GM18499 (cell line): ENCODE data around the gene MYO3B.
"Not testable (repeated sequence)": the region's sequence is repeated elsewhere in the genome, so short reads cannot be mapped to it uniquely, and the experiment has no call there.

Source experiments
- ATAC-seq: cut with Tn5 transposase; IDR thresholded peaks from one replicate; pipeline ENCODE4 v1.9.1; 2021; ENCODE audit warnings: moderate number of reproducible peaks; ENCODE audit not compliant: insufficient read depth, unreplicated experiment

The MYO3B gene

DNA sequence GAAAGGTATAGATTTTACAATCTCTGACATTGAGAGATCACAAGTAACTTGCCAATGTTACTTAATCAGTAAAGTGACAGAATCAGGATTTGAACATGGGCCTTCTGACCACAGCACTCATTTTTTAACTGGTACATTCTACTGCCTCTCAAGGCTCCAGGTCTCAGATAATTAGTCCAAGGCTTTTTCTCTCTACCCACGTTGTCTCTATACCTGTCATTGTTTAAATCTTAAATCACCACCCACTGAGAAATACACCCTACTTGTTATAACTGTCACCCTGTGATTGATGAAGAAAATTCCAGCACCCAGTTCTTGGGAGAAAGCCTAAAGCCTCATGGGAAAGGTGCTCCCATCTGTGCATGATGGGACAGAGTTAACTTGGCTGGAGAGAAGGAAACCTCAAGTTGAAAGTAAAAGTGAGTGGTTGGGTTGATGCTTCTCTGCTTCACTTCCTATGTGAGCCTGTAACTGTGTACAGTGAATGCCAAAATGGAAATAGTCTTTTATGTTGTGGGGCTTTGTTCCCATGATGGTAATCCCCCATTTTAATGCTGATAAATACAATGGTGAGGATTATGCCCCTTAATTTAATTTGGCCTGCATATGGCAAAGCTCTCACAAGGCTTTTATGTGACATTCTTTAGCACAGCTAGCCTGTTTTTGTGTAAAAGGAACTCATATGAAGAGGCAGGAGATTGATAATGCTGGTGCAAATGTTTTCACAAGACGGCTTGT is 347.1 kb downstream of the MYO3B start:
- ATAC-seq = no peak

DNA sequence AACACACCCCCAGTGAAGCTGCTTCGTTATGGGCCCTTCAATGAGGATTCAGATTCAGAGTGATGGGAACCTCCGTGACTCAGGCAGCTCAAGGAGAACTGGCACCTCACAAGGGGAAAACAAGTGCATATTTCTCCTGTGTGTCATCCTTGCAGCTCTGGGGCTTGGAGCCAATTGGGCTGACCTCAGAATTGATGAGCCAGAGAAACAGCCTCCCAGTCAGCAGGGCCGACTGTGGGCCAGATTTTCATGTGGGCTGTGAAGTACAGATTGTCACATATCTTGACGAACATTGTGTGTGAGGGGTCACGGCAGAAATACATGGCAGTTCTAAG is 347.6 kb downstream of the MYO3B start:
- ATAC-seq = no peak

DNA sequence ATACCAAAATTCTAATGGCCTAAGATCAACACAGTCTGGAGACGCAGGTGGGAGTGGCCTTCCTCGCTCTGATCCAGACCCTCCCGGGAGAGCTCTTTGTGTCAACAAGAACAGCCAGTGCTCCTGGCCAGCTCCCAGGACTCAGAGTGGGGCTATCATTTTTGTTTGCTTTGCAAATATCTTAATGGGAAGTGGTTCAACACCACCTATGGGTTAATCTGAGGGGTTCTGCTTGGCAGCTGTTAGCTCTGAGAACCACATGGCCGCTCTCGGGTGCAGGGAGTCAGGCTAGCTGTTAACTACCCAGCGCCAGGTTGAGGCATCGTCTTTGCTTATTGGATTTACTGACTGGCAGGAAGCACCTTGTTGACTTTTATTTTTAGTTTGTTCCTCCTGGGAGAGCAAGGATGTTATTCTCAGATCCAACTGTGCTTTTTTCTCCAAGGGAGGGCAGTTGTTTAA is 352.4 kb downstream of the MYO3B start:
- no peak for ATAC-seq

DNA sequence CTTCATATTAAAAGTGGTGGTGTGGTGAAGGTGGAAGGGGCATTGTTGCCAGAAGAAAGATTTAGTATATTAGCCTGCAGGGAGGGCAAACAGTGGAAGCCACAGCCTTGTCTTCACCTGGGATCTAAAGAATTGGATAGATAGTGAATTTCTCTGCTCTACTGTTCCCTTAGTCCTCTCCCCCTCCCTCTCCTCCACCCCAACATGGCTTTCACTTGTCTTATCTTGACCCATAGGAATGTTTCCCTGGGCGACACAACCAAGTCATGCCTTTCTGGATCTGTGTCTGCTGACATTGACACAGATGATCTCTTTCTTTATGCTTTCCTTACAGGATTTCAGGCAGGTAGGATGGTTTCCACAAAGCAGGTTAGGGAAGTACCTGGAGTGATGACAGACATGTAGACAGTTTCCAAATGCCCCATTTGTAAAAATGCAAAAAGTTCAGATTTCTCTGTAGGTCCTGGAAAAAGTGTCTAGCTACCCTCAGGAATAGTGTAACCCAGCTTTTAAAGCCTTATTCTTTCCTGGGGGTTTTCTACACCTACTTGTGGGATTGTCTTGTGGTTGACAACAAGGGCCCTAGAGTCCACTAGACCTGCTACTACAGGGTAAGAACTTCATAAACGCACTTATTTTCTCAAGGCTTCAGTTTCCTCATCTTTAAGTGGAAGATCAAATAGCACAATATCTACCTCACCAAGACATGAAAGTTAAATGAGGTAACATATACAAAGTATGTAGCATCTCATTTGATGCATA is 353.0 kb downstream of the MYO3B start:
- no peak for ATAC-seq

DNA sequence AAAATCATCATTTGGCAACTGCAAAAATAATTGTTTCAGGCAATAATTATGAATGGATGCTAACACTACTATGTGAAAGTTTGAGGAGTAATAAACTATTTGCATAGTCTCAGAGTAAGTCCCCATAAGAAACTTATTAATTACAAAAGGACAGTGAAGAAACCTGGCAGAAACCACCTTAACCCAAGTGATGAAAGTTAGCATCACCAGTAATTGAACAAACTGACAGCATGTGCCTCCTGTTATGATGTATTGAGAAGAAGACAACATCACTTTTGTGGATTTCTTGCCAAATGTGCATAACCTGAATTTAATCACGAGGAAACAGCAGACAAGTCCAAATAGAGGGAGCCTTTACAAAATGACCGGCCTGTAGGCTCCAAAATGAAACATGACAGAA is 353.9 kb downstream of the MYO3B start:
- ATAC-seq = no peak

DNA sequence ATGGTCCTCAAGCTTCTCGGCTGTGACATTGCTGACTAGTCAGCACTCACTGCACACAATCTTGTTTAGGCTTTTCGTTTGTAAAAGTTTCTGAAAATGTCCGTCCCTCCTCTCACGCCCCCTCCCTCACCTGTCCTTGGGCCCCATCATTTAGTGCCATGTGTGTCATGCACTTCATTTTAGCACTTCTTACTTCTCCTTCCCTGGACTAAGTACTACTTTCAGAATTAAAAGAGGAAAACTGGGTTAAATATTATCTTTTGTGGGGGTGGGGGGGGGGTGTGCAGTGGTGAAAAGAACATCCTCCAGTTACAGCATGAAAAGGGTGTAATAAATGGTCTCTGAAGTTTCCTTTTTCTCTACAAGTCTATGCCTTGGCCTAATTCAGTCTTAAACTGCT is 355.2 kb downstream of the MYO3B start:
- no peak for ATAC-seq

DNA sequence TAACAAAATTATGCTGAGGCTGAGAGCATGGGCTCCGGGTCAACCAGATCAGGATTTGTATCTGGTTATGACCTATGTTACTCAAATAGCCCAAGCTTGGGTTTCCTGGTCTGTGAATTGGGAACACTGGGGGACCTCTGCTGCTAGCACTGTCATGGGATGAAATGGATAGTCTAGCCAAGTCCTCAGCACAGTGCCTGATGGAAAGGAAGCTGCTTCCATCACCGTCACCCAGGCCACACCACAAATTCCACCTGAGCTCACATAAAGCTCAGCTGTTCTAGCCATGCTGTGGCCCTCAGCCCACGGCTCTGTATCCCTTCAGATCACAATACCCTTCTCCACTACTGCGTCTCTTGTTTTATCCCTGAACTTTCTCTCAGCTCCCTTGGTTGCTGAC is 357.6 kb downstream of the MYO3B start:
- ATAC-seq = no peak

DNA sequence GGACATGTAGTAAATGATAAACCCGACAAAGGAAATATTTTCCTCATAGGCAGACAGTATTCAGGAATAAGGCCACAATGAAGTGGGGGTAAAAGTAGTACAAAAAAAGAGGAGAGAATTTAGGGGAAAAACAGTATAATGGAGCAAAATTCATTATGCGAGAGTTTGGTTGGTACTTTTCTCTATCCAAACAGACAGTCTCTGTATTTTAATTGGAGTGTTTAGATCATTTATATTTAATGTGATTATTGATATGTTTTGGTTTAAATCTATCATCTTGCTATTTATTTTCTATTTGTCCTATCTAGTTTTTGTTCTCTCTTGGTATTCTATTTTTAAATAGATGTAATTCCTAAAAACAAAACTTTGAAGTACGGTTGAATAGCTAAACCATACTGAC is 366.9 kb downstream of the MYO3B start:
- no peak for ATAC-seq

DNA sequence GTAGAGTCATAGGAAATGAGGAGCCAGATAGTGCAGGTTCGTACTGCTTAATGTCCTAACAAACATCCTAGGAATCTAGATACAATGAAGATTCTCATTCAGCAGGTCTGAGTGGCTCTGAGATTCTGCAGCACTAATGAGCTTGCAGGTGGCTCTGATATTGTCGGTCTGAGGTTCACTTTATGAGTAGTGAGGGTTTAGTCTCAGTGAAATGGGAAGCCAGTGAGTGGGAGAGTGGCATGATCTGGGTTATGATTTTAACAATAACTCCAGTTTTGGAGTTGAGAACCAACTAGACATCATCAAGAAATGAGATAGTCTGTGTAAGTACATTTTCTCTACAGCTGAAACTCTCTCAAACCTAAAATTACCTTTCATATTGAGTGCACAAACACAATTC is 370.4 kb downstream of the MYO3B start:
- no peak for ATAC-seq

DNA sequence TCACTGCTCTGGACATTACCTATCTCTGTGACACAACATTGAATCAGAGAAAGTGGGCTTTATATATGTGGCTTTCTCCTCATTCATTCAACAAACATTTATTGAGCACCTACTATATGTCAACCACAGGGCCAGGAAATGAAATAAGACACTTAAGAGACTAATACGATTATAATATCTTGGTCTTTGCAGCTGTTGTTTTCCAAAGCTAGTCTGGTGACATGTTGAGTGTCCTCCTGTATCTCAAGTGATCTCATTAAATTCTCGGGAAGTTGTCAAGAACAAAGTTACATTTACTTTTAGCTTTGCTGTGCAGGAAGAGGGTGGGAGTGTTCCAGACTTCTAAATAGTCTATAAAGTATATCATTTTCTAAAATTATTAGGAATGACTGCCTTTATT is 372.6 kb downstream of the MYO3B start:
- ATAC-seq = no peak

DNA sequence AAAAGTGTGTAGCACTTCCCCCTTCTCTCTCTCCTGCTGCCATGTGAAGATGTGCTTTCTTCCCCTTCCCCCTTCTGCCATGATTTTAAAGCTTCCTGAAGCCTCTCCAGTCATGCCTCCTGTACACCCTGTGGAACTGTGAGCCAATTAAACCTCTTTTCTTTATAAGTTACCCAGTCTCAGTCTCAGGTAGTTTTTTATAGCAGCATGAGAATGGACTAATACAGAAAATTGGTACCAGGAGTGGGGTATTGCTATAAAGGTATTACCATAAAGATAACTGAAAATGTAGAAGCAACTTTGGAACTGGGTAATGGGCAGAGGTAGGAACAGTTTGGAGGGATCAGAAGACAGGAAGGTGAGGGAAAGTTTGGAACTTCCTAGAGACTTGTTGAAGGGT is 374.0 kb downstream of the MYO3B start:
- not testable (repeated sequence) for ATAC-seq

DNA sequence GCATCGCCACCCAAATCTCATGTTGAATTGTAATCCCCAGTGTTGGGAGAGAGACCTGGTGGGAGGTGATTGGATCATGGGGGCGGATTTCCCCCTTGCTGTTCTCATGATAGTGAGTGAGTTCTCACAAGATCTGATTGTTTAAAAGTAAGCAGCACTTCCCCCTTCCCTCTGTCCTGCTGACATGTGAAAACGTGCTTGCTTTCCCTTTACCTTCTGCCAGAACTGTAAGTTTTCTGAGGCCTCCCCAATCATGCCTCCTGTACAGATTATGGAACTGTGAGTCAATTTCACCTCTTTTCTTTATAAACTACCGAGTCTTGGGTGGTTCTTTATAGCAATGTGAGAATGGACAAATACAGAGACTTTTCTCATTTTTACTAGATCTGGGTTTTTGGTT is 375.8 kb downstream of the MYO3B start:
- no peak for ATAC-seq

DNA sequence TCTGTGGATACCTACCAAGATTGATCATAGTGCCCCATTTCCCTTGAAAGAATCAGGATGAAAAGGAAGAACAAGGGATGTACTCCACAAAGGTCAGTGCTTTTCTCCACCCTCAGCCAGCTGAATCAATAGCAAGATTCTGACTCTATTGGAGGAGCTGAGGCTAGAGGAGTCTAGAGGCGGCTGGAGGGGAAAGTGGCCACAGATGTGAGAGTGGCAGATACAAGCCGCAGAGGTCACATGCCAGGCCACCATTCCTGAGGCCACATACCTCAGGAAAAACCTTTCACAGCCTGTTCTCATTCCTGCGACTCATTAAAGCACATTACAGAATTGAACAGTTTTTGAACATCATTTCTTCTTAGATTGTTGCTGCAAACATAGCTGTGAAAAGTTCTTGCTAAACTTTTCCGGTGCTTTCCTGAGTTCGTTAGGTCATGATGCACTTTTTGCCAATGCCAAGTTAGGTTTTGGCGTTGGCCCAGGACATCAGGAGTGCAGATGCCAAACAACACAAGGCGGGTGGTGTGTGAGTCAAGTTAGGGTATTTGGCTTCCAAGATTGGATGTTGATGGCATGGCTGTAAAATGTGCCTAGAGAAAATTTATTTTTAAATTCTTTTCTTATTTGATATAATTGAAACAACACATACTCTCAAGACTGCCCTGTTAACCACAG is 376.5 kb downstream of the MYO3B start:
- ATAC-seq = no peak

DNA sequence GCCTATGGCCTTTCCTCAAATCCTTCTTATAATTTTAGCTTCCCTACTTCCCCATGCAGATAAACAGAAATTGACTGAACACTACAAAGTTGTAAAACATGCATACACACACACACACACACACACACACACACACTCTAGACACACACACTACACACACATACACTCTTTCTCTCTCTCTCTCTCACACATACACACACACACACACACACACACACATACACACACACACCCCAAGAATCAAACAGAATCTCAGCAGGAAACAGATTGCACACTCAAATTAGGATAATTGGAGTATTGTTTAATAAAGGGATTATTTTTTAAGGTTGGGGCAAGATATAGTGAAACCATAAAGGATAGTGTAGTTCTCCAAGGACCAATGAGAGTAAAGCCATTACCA is 385.0 kb downstream of the MYO3B start:
- ATAC-seq = no peak

DNA sequence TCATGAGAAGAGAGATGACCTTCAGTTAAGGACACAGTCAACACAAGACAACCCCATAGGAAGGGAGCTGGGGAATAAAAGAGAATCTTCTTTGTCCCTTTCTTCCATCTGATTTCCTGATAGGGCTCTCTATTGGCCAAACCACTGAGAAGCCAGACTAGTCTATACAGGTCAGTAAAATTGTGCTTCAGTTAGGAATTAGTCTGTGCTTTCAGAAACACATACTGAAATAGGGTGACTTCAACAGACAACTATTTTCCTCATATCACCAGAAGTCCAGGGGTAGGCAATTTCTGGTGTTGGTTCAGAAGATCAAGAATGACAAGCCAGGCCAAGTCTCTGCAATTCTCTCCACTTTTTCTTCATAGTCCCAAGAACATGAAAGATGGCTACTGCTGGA is 385.5 kb downstream of the MYO3B start:
- no peak for ATAC-seq

DNA sequence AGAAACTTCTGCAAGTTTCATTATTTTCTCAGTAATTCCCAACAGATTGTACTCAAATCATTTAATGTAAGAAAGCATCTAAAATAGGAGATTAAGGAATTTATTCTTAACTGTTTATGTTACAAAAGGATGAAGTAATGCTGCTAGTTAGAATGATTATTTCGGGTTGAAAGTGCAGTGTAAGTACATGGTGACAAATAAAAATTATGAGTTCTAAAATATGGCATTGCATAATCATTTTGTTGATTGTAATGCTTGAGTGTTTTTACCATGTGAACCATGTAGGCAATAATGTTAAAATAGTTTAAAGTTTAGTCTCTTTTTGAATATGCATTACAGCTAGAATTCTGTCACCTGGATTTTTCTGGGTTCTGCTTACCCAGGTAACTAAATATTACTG is 388.2 kb downstream of the MYO3B start:
- no peak for ATAC-seq

DNA sequence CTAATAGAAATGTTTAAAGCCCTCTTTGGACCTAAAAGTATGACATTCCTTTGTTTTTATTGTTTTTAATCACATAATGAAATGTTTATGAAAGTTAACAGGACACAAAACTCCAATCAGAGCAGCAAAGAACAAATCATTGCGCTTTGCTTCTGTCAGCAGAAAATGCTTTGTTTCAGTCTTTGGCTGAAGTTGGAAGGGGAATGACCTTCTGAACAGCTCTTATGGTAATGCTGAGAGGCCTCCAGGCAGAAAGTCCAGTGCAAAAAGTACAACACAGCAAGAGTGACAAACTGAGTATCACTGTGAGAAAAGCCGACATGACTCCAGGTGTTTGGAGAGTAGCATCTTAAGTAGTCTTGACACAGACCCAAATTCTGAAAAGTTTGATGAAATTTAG is 389.5 kb downstream of the MYO3B start:
- ATAC-seq = no peak

DNA sequence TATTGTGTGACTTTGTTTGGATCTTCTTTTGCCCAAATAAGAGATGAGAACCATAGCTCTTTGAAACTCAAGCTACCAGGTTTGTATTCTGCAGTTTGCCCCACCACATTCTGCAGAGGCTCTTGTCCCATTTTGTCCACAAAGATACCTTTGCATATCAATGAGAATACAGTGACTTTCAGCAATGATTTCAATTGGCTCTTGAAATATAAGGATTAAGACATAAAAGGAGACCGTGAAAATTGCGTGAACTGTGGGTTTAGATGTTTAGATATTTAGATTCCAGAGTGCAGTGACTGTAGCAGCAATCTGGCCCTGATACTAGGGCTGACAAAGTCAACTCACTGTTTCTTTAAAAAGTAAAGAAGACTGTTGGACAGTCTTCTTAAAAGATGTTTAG is 390.6 kb downstream of the MYO3B start:
- ATAC-seq = no peak

DNA sequence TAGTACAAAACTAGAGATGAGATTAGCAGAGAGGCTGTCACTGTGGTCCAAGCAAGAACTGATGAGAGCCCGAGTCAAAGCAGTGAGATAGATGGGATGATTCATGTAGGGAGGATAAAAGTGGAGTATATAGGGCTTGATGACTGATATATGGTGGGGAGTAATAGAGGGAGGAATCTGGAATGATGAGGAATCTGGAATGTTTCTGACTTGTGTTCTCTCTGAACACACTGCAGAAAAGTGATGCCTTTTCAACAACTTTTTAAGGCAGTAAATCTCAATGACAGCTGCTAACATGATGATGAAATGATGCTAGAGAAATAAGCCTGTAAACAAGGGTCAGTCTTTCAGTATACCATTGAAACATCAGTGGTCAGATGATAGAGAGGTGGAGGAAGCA is 393.7 kb downstream of the MYO3B start:
- no peak for ATAC-seq

DNA sequence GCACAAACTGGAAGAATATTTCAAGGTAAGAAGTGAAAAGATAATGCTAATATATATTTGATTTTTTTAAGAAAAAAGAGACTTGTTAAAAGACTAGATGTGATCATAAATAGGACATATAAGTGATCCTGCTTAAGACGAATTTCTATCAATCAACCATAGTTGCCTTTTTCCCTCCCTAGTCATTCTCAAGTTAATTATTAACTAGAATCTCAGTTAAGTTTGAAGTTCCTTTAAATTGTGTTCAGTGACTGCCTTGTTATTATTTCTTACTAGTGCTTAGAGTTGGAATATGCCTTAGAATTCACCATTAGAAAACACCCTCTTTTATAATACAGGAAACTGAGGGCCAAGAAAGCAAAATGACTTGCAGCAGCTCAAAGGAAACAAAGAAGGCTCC is 395.7 kb downstream of the MYO3B start:
- ATAC-seq = no peak

DNA sequence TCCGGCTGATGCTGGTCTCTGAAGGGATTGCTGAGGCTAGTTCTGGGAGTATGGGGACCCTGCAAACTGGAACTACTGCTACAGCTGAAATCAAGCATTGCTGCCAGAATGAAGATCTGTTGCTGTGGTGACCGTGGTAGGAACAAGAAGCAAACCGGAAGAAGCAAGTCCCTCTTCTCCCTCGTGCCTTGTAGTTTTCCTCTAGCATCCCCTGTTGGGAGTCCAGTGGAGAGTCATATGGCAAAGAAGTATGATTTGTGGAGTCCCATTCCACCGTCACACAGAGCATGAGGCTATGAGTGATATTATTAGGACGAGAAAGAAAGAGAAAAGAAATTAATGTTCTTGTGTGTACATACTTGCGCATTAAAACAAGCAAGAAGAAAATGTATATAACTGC is 398.3 kb downstream of the MYO3B start:
- no peak for ATAC-seq

DNA sequence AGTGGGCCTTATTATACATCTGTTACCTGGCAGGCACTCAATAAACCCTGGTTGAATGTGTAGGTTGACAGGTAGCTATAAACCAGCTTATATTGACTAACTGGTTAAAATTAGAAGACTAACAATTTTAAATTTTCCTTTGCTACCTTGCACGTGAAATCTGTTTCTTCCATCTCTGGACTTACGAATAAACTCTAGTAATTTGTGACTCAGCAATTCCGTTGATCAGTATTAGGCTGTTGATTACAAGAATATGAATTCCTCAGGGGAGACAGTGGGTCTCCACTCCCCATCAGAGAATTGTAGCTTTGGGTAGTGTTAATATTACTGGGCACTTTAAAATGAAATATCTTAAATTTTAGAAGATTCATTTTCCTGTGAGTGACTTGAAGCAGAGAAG is 399.4 kb downstream of the MYO3B start:
- ATAC-seq = no peak
